ENCODE data around the gene SLC35C1.

- no peak for TF ChIP-seq CTCF (conservative IDR thresholded peaks at IDR 0.05; ENCODE audit: low read depth in 2 of 2)
- TF ChIP-seq ETS1 (IDR thresholded peaks at IDR 0.05) = no peak
- TF ChIP-seq POLR2AphosphoS5 (IDR thresholded peaks at IDR 0.05; ENCODE audit: low read depth) = no peak
- TF ChIP-seq ZNF331 (CRISPR knock-in tag; IDR thresholded peaks at IDR 0.05; ENCODE audit: low read depth) = no peak
Measured at GRCh38 chr11:45798793-45799441, 6.0 kb upstream of the SLC35C1 start.
